ENCODE data around the gene MAEA.

Gene MAEA

GRCh38 chr4:1302159-1302558 is 12.5 kb downstream of the MAEA start:
- no peak for DNase-seq

- no peak for DNase-seq
Observed at GRCh38 chr4:1305261-1305711, 15.6 kb downstream of the MAEA start.

- no peak for DNase-seq
Observed at GRCh38 chr4:1305781-1306455, 16.2 kb downstream of the MAEA start.

- DNase-seq = no peak
Observed at GRCh38 chr4:1307951-1308735, 18.5 kb downstream of the MAEA start.

- peak in 5 of 6 experiments; percentile 17 to 67 (median 32) for DNase-seq
Observed at GRCh38 chr4:1309261-1310010, 19.7 kb downstream of the MAEA start.

GRCh38 chr4:1310031-1310795 is 20.5 kb downstream of the MAEA start:
- DNase-seq = no peak

GRCh38 chr4:1310796-1311631 is 21.3 kb downstream of the MAEA start:
- peak in 2 of 6 experiments; percentile 36 to 44 for DNase-seq

- DNase-seq = no peak
Observed at GRCh38 chr4:1312821-1313640, 23.3 kb downstream of the MAEA start.

- DNase-seq = no peak
Observed at GRCh38 chr4:1315306-1315705, 25.6 kb downstream of the MAEA start.

GRCh38 chr4:1315836-1316536 is 26.3 kb downstream of the MAEA start:
- DNase-seq = peak in 2 of 6 experiments; percentile 9 to 13

- DNase-seq = no peak
Observed at GRCh38 chr4:1316537-1317168, 27.0 kb downstream of the MAEA start.

- no peak for DNase-seq
Observed at GRCh38 chr4:1317177-1318045, 27.7 kb downstream of the MAEA start.

GRCh38 chr4:1318046-1318375 is 28.3 kb downstream of the MAEA start:
- no peak for DNase-seq

- DNase-seq = peak in 2 of 6 experiments; percentile 14 to 17
Observed at GRCh38 chr4:1318488-1319213, 29.0 kb downstream of the MAEA start.

GRCh38 chr4:1321486-1321885 is 31.8 kb downstream of the MAEA start:
- no peak for DNase-seq

- DNase-seq = no peak
Observed at GRCh38 chr4:1321946-1322650, 32.4 kb downstream of the MAEA start.

- DNase-seq = no peak
Observed at GRCh38 chr4:1323280-1323634, 33.6 kb downstream of the MAEA start.

Measured in stimulated activated naive CD4-positive, alpha-beta T cell (primary cell).